22Rv1 (cell line): Measurements from ENCODE around the gene PTPN23.

ENCODE experiments used
- CTCF ChIP-seq: fragments of 450-650 bp; IDR thresholded peaks from 2 replicates; pipeline ENCODE4 v1.5.1; 2017; ENCODE audit warnings: mild to moderate bottlenecking
- ZFX ChIP-seq: fragments of 450-650 bp; IDR thresholded peaks from 2 replicates; pipeline ENCODE4 v1.6.1; 2017; ENCODE audit warnings: antibody characterized with exemption, borderline replicate concordance

GRCh38 chr3:47385007-47385406 is 4.2 kb downstream of the PTPN23 start:
- TF ChIP-seq CTCF (no peak), ZFX (no peak)
